HEK293 (cell line): ENCODE results near the gene LCN6.

Source experiments
- CTCF ChIA-PET: fragments of 350-600 bp; formaldehyde crosslinking; extraction: SDS; loops from one replicate; lab custom pipeline; 2021; ENCODE audit warnings: antibody characterized with exemption; lab: Yijun Ruan, JAX
- POLR2A ChIA-PET: fragments of 300-600 bp; formaldehyde crosslinking; extraction: SDS; loops from one replicate; lab custom pipeline; 2020; ENCODE audit warnings: antibody characterized with exemption, inconsistent platforms; lab: Yijun Ruan, JAX
- H3K27ac ChIP-seq: fragments of 200-500 bp; sonication (Bioruptor generic); 2 replicates; pipeline ENCODE4 v1.5.1; 2014; ENCODE audit warnings: low read depth, low read length, control low read depth, inconsistent platforms; ENCODE audit errors: extremely low read depth
- H3K36me3 ChIP-seq, 2 experiments: fragments of 200-500 bp in 1 of 2; sonication (Bioruptor generic) in 1 of 2; 1 replicate in 1 of 2; 2 replicates in 1 of 2; pipeline ENCODE4 v1.5.1; 2014 to 2017; ENCODE audit warnings: inconsistent platforms in 2 of 2, low read length in 2 of 2; ENCODE audit not compliant: control insufficient read depth in 2 of 2, insufficient read depth in 1 of 2
- H3K4me1 ChIP-seq: fragments of 200-500 bp; sonication (Bioruptor generic); 2 replicates; pipeline ENCODE4 v1.5.1; 2014; ENCODE audit warnings: mild to moderate bottlenecking, low read length, inconsistent platforms; ENCODE audit not compliant: control insufficient read depth, insufficient read depth
- H3K4me3 ChIP-seq: 2 replicates; pipeline ENCODE4 v1.5.1; 2011; ENCODE audit warnings: low read depth, mild to moderate bottlenecking, control low read depth, low read length, moderate library complexity
- H3K9me3 ChIP-seq: fragments of 200-500 bp; sonication (Bioruptor generic); 2 replicates; pipeline ENCODE4 v1.5.1; 2014; ENCODE audit warnings: low read depth, low read length, inconsistent platforms; ENCODE audit not compliant: control insufficient read depth, insufficient read depth
- BCL11A ChIP-seq: fragments of 450-650 bp; formaldehyde crosslinking; IDR thresholded peaks from 2 replicates; pipeline ENCODE4 v1.5.1; 2016; ENCODE audit warnings: low read depth, missing biosample characterization, missing genetic modification characterization
- EGR2 ChIP-seq: fragments of 450-650 bp; formaldehyde crosslinking; IDR thresholded peaks from 2 replicates; pipeline ENCODE4 v1.5.1; 2016; ENCODE audit warnings: low read depth, missing biosample characterization, missing genetic modification characterization
- GLIS2 ChIP-seq: fragments of 450-650 bp; formaldehyde crosslinking; IDR thresholded peaks from 2 replicates; pipeline ENCODE4 v1.5.1; 2016; ENCODE audit warnings: missing biosample characterization, missing genetic modification characterization
- PRDM6 ChIP-seq: fragments of 450-650 bp; formaldehyde crosslinking; IDR thresholded peaks from 2 replicates; pipeline ENCODE4 v1.5.1; 2017; ENCODE audit warnings: missing biosample characterization, missing genetic modification characterization
- SP7 ChIP-seq: fragments of 450-650 bp; formaldehyde crosslinking; IDR thresholded peaks from 2 replicates; pipeline ENCODE4 v1.5.1; 2016; ENCODE audit warnings: missing biosample characterization, missing genetic modification characterization
- TRIM28 ChIP-seq: IDR thresholded peaks from 2 replicates; pipeline ENCODE4 v1.6.1; 2011; ENCODE audit warnings: low read length, control low read depth, borderline replicate concordance
- ZBTB21 ChIP-seq: fragments of 450-650 bp; formaldehyde crosslinking; IDR thresholded peaks from 2 replicates; pipeline ENCODE4 v1.5.1; 2017; ENCODE audit warnings: missing biosample characterization, missing genetic modification characterization
- ZBTB48 ChIP-seq: fragments of 450-650 bp; formaldehyde crosslinking; IDR thresholded peaks from 2 replicates; pipeline ENCODE4 v1.5.1; 2016; ENCODE audit warnings: missing biosample characterization, missing genetic modification characterization
- ZBTB8A ChIP-seq: fragments of 450-650 bp; formaldehyde crosslinking; IDR thresholded peaks from 2 replicates; pipeline ENCODE4 v1.5.1; 2016; ENCODE audit warnings: missing biosample characterization, missing genetic modification characterization
- ZNF148 ChIP-seq: fragments of 450-650 bp; formaldehyde crosslinking; IDR thresholded peaks from 2 replicates; pipeline ENCODE4 v1.5.0; 2017; ENCODE audit warnings: missing biosample characterization, missing genetic modification characterization, borderline replicate concordance
- ZNF175 ChIP-seq: fragments of 450-650 bp; formaldehyde crosslinking; IDR thresholded peaks from 2 replicates; pipeline ENCODE4 v1.5.1; 2016; ENCODE audit warnings: missing biosample characterization, missing genetic modification characterization
- ZNF19 ChIP-seq: fragments of 450-650 bp; formaldehyde crosslinking; IDR thresholded peaks from 2 replicates; pipeline ENCODE4; 2016; ENCODE audit warnings: missing biosample characterization, missing genetic modification characterization, low read depth
- ZNF223 ChIP-seq: fragments of 450-650 bp; formaldehyde crosslinking; IDR thresholded peaks from 2 replicates; pipeline ENCODE4 v1.5.1; 2016; ENCODE audit warnings: missing biosample characterization, missing genetic modification characterization
- ZNF280D ChIP-seq: fragments of 450-650 bp; formaldehyde crosslinking; IDR thresholded peaks from 2 replicates; pipeline ENCODE4 v1.5.1; 2016; ENCODE audit warnings: missing biosample characterization, missing genetic modification characterization
- ZNF350 ChIP-seq: fragments of 450-650 bp; formaldehyde crosslinking; IDR thresholded peaks from 2 replicates; pipeline ENCODE4 v1.5.0; 2017; ENCODE audit warnings: missing biosample characterization, mild to moderate bottlenecking, missing genetic modification characterization
- ZNF354C ChIP-seq: fragments of 450-650 bp; formaldehyde crosslinking; IDR thresholded peaks from 2 replicates; pipeline ENCODE4 v1.5.1; 2016; ENCODE audit warnings: missing biosample characterization, missing genetic modification characterization, low read depth, borderline replicate concordance
- ZNF398 ChIP-seq: fragments of 450-650 bp; formaldehyde crosslinking; IDR thresholded peaks from 2 replicates; pipeline ENCODE4 v1.5.1; 2017; ENCODE audit warnings: missing biosample characterization, missing genetic modification characterization
- ZNF544 ChIP-seq: fragments of 450-650 bp; formaldehyde crosslinking; IDR thresholded peaks from 2 replicates; pipeline ENCODE4 v1.5.0; 2017; ENCODE audit warnings: missing biosample characterization, missing genetic modification characterization
- ZNF548 ChIP-seq: fragments of 450-650 bp; formaldehyde crosslinking; IDR thresholded peaks from 2 replicates; pipeline ENCODE4 v1.5.1; 2016; ENCODE audit warnings: missing biosample characterization, missing genetic modification characterization
- ZNF558 ChIP-seq: fragments of 450-650 bp; formaldehyde crosslinking; IDR thresholded peaks from 2 replicates; pipeline ENCODE4 v1.5.1; 2016; ENCODE audit warnings: missing biosample characterization, missing genetic modification characterization
- ZNF596 ChIP-seq: fragments of 450-650 bp; IDR thresholded peaks from 2 replicates; pipeline ENCODE4 v1.5.0; 2018; ENCODE audit warnings: missing biosample characterization, mild to moderate bottlenecking, missing genetic modification characterization, moderate library complexity
- ZNF639 ChIP-seq: fragments of 450-650 bp; formaldehyde crosslinking; IDR thresholded peaks from 2 replicates; pipeline ENCODE4 v1.5.1; 2016; ENCODE audit warnings: missing biosample characterization, missing genetic modification characterization
- ZNF645 ChIP-seq: fragments of 450-650 bp; formaldehyde crosslinking; IDR thresholded peaks from 2 replicates; pipeline ENCODE4; 2016; ENCODE audit warnings: missing biosample characterization, missing genetic modification characterization
- ZXDB ChIP-seq: fragments of 450-650 bp; formaldehyde crosslinking; IDR thresholded peaks from 2 replicates; pipeline ENCODE4 v1.5.1; 2016; ENCODE audit warnings: missing biosample characterization, missing genetic modification characterization

LCN6 gene

GRCh38 chr9:136775191-136775590 is 26.9 kb upstream of the LCN6 start:
- no peaks in the 10 kb centered on the region for H3K4me1 ChIP-seq
- H3K27ac ChIP-seq, result no peak overlapping the region
- H3K4me3 ChIP-seq, result no peak overlapping the region
- no peaks in the 10 kb centered on the region for H3K36me3 ChIP-seq
- POLR2A ChIA-PET, result interaction anchor here (0.8 kb wide), 1 partner anchor 48 kb away, joined by 3 read pairs; no protein-coding TSS in a partner anchor
- no peaks in the 10 kb centered on the region for H3K9me3 ChIP-seq
- CTCF ChIA-PET, result interaction anchor here (0.6 to 2.1 kb wide), 7 partner anchors 9 to 295 kb away, joined by 3 to 18 read pairs (median 7); no protein-coding TSS in a partner anchor
- TF ChIP-seq SP7 (no peak), PRDM6 (tag by site-specific recombination) (no peak), ZNF639 (tag by site-specific recombination) (no peak), ZNF596 (tag by site-specific recombination) (no peak), ZNF544 (tag by site-specific recombination) (no peak), ZBTB8A (no peak), EGR2 (tag by site-specific recombination) (no peak), ZNF280D (tag by site-specific recombination) (no peak), ZBTB48 (tag by site-specific recombination) (no peak), ZNF175 (no peak), BCL11A (tag by site-specific recombination) (no peak)

- Histone ChIP-seq H3K4me3 (no peak overlapping the region), H3K36me3 (no peaks in the 10 kb centered on the region), H3K4me1 (no peaks in the 10 kb centered on the region), H3K9me3 (no peaks in the 10 kb centered on the region), H3K27ac (no peak overlapping the region)
- CTCF ChIA-PET, result interaction anchor here (0.7 to 2.1 kb wide), 6 partner anchors 8 to 263 kb away, joined by 3 to 18 read pairs (median 8); no protein-coding TSS in a partner anchor
- POLR2A ChIA-PET, result interaction anchor here (0.8 kb wide), 1 partner anchor 48 kb away, joined by 3 read pairs; no protein-coding TSS in a partner anchor
- no peak for TF ChIP-seq ZNF19 (tag by site-specific recombination)
- no peak for TF ChIP-seq ZNF148 (tag by site-specific recombination)
- no peak for TF ChIP-seq GLIS2 (tag by site-specific recombination)
- no peak for TF ChIP-seq TRIM28
- no peak for TF ChIP-seq ZNF548 (tag by site-specific recombination)
- TF ChIP-seq ZNF558, result no peak
- no peak for TF ChIP-seq ZBTB21 (tag by site-specific recombination)
- no peak for TF ChIP-seq ZNF398 (tag by site-specific recombination)
- TF ChIP-seq ZNF645, result no peak
- TF ChIP-seq ZNF223 (tag by site-specific recombination), result no peak
- TF ChIP-seq ZXDB (tag by site-specific recombination), result no peak
- TF ChIP-seq ZNF350 (tag by site-specific recombination), result no peak
- TF ChIP-seq ZNF354C (tag by site-specific recombination), result no peak
Observed at GRCh38 chr9:136774416-136775045, 26.2 kb upstream of the LCN6 start.
